GM23338 (cell line): ENCODE results near the gene URM1.

Experiments used
- CREB1 ChIP-seq: fragments of 250-450 bp; sonication (Bioruptor Pico); IDR thresholded peaks from 2 replicates; pipeline ENCODE4 v1.5.0; 2020; ENCODE audit warnings: low read depth, mild to moderate bottlenecking, moderate library complexity
- ETS1 ChIP-seq: IDR thresholded peaks from 2 replicates; pipeline ENCODE4 v1.6.1; 2016; ENCODE audit warnings: antibody characterized with exemption
- EZH2 ChIP-seq: fragments of 200-600 bp; sonication (generic); IDR thresholded peaks from one replicate; pipeline ENCODE4 v1.8.0; 2017; ENCODE audit warnings: antibody characterized with exemption, mild to moderate bottlenecking, low read depth; ENCODE audit not compliant: unreplicated experiment
- EZH2phosphoT487 ChIP-seq: fragments of 200-600 bp; sonication (generic); IDR thresholded peaks from one replicate; pipeline ENCODE4 v1.8.1; 2018; ENCODE audit warnings: antibody characterized with exemption; ENCODE audit not compliant: unreplicated experiment
- JUNB ChIP-seq: IDR thresholded peaks from one replicate; pipeline ENCODE4 v1.6.1; 2016; ENCODE audit warnings: antibody characterized with exemption; ENCODE audit not compliant: unreplicated experiment
- NANOG ChIP-seq: IDR thresholded peaks from 2 replicates; pipeline ENCODE4 v1.6.1; 2016; ENCODE audit warnings: antibody characterized with exemption, borderline replicate concordance
- POLR2AphosphoS5 ChIP-seq: IDR thresholded peaks from 2 replicates; pipeline ENCODE4 v1.6.1; 2016; ENCODE audit warnings: antibody characterized with exemption, low read depth
- STAT1 ChIP-seq: IDR thresholded peaks from one replicate; pipeline ENCODE4 v1.6.1; 2016; ENCODE audit warnings: antibody characterized with exemption; ENCODE audit not compliant: unreplicated experiment
- ZNF114 ChIP-seq: fragments of 250-450 bp; sonication (Bioruptor Pico); IDR thresholded peaks from 2 replicates; pipeline ENCODE4 v1.5.0; 2020; ENCODE audit warnings: mild to moderate bottlenecking, moderate library complexity
- ZNF331 ChIP-seq: fragments of 250-450 bp; sonication (Bioruptor Pico); IDR thresholded peaks from 2 replicates; pipeline ENCODE4 v1.5.0; 2020; ENCODE audit warnings: low read depth, mild to moderate bottlenecking, moderate library complexity
- TF ChIP-seq, protein P1 (sequence below), 2 experiments: fragments of 200-600 bp in 1 of 2; sonication (generic) in 1 of 2; conservative IDR thresholded peaks; 2 replicates each; pipeline versions ENCODE4 v1.5.1 to v1.6.1; 2016 to 2017; ENCODE audit warnings: antibody characterized with exemption in 2 of 2, low read depth in 2 of 2, mild to moderate bottlenecking in 2 of 2, moderate library complexity in 1 of 2
- TF ChIP-seq, protein P2 (sequence below): IDR thresholded peaks from one replicate; pipeline ENCODE4 v1.6.1; 2018; ENCODE audit warnings: antibody characterized with exemption; ENCODE audit not compliant: unreplicated experiment

DNA sequence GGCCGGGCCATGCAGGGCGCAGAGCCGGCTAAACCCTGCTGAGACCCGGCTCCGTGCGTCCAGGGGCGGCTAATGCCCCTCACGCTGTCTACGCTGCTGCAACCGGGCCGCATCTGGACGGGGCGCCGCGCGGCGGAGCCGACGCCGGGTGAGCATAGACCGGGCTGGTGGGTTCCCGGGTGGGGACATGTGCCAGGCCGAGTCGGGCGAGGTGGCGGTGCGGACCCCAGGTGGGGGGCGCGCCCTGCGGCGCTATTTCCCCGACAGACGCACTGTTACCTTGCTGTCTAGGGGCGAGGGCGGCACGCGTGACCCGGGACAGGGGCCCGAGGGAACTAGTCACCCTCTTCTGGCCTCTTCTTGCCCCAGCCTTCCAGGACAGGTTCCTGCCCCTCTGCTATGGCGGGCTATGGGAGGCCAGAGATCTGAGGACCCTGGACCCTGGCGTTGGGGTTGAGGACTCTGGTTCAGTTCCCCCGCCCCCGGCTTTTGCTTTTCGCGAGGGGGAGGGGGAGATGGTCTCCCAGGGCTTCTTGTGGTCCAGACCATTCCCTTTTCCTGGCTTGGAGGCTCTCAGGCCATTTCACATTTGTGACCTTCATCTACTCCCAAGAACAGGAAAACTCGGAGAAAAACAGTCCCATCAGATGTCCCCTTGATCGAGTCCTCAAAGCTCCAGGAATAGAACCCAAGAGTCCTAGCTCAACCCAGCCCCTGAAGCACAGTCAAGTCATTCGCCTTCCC lies 30.3 kb upstream of the URM1 start:
- TF ChIP-seq, protein P1, sequence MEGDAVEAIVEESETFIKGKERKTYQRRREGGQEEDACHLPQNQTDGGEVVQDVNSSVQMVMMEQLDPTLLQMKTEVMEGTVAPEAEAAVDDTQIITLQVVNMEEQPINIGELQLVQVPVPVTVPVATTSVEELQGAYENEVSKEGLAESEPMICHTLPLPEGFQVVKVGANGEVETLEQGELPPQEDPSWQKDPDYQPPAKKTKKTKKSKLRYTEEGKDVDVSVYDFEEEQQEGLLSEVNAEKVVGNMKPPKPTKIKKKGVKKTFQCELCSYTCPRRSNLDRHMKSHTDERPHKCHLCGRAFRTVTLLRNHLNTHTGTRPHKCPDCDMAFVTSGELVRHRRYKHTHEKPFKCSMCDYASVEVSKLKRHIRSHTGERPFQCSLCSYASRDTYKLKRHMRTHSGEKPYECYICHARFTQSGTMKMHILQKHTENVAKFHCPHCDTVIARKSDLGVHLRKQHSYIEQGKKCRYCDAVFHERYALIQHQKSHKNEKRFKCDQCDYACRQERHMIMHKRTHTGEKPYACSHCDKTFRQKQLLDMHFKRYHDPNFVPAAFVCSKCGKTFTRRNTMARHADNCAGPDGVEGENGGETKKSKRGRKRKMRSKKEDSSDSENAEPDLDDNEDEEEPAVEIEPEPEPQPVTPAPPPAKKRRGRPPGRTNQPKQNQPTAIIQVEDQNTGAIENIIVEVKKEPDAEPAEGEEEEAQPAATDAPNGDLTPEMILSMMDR (conservative IDR thresholded peaks at IDR 0.05; ENCODE audit: low read depth in 2 of 2) = no peak
- TF ChIP-seq EZH2 (no peak), ZNF331 (CRISPR knock-in tag) (no peak), EZH2phosphoT487 (no peak), CREB1 (no peak), POLR2AphosphoS5 (no peak), STAT1 (no peak), NANOG (no peak), JUNB (no peak), ETS1 (no peak), ZNF114 (CRISPR knock-in tag) (no peak)
- TF ChIP-seq, protein P2, sequence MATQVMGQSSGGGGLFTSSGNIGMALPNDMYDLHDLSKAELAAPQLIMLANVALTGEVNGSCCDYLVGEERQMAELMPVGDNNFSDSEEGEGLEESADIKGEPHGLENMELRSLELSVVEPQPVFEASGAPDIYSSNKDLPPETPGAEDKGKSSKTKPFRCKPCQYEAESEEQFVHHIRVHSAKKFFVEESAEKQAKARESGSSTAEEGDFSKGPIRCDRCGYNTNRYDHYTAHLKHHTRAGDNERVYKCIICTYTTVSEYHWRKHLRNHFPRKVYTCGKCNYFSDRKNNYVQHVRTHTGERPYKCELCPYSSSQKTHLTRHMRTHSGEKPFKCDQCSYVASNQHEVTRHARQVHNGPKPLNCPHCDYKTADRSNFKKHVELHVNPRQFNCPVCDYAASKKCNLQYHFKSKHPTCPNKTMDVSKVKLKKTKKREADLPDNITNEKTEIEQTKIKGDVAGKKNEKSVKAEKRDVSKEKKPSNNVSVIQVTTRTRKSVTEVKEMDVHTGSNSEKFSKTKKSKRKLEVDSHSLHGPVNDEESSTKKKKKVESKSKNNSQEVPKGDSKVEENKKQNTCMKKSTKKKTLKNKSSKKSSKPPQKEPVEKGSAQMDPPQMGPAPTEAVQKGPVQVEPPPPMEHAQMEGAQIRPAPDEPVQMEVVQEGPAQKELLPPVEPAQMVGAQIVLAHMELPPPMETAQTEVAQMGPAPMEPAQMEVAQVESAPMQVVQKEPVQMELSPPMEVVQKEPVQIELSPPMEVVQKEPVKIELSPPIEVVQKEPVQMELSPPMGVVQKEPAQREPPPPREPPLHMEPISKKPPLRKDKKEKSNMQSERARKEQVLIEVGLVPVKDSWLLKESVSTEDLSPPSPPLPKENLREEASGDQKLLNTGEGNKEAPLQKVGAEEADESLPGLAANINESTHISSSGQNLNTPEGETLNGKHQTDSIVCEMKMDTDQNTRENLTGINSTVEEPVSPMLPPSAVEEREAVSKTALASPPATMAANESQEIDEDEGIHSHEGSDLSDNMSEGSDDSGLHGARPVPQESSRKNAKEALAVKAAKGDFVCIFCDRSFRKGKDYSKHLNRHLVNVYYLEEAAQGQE = no peak
